CMK (cell line): ENCODE data around the gene CSMD2.
A peak's percentile ranks its signal among the peaks of the same experiment; 100 is the strongest.
"Not testable (repeated sequence)": the region's sequence is repeated elsewhere in the genome, so short reads cannot be mapped to it uniquely, and the experiment has no call there.

Experiments used
- DNase-seq: peaks from one replicate; pipeline ENCODE4 v3.0.0-alpha.2; 2010; ENCODE audit warnings: low read depth

CSMD2 gene

GRCh38 chr1:33532936-33533335 lies 632.1 kb downstream of the CSMD2 start:
- no peak for DNase-seq

GRCh38 chr1:33532250-33532649 lies 632.8 kb downstream of the CSMD2 start:
- DNase-seq: no peak

- no peak for DNase-seq
Observed at GRCh38 chr1:33529957-33530356, 635.1 kb downstream of the CSMD2 start.

- DNase-seq: no peak
Observed at GRCh38 chr1:33527934-33528333, 637.1 kb downstream of the CSMD2 start.

GRCh38 chr1:33524586-33524985 lies 640.4 kb downstream of the CSMD2 start:
- DNase-seq: peak; percentile 18

GRCh38 chr1:33519240-33519884 lies 645.7 kb downstream of the CSMD2 start:
- peak; percentile 54 for DNase-seq

GRCh38 chr1:33517596-33518250 lies 647.3 kb downstream of the CSMD2 start:
- DNase-seq: no peak

GRCh38 chr1:33516891-33517567 lies 648.0 kb downstream of the CSMD2 start:
- DNase-seq: no peak

GRCh38 chr1:33516428-33516827 lies 648.6 kb downstream of the CSMD2 start:
- no peak for DNase-seq

GRCh38 chr1:33515607-33516006 lies 649.4 kb downstream of the CSMD2 start:
- no peak for DNase-seq

- no peak for DNase-seq
Observed at GRCh38 chr1:33515112-33515511, 649.9 kb downstream of the CSMD2 start.

- DNase-seq: no peak
Observed at GRCh38 chr1:33512226-33513011, 652.6 kb downstream of the CSMD2 start.

- DNase-seq: not testable (repeated sequence)
Observed at GRCh38 chr1:33509276-33509675, 655.8 kb downstream of the CSMD2 start.

- DNase-seq: no peak
Observed at GRCh38 chr1:33508151-33508550, 656.9 kb downstream of the CSMD2 start.

- DNase-seq: no peak
Observed at GRCh38 chr1:33507661-33508060, 657.4 kb downstream of the CSMD2 start.

GRCh38 chr1:33503506-33503905 lies 661.5 kb downstream of the CSMD2 start:
- DNase-seq: no peak

GRCh38 chr1:33502726-33503125 lies 662.3 kb downstream of the CSMD2 start:
- DNase-seq: no peak

- no peak for DNase-seq
Observed at GRCh38 chr1:33501774-33502173, 663.3 kb downstream of the CSMD2 start.

- no peak for DNase-seq
Observed at GRCh38 chr1:33501309-33501708, 663.7 kb downstream of the CSMD2 start.

- DNase-seq: no peak
Observed at GRCh38 chr1:33500547-33500946, 664.5 kb downstream of the CSMD2 start.

GRCh38 chr1:33497410-33497809 lies 667.6 kb downstream of the CSMD2 start:
- DNase-seq: no peak

GRCh38 chr1:33494929-33495328 lies 670.1 kb downstream of the CSMD2 start:
- DNase-seq: no peak

- no peak for DNase-seq
Observed at GRCh38 chr1:33488624-33489023, 676.4 kb downstream of the CSMD2 start.
